Endothelial cell (in vitro differentiated cells): Measurements from ENCODE around the gene FBXO31. TPM values are rescaled to one million over a fixed set of nuclear protein-coding genes. Genes with fewer than 3 reads are reported as not detected.

Experiments used
- DNase-seq: peaks from one replicate; pipeline ENCODE4 v3.0.0; 2021; ENCODE audit warnings: low spot score
- H3K27ac Mint-ChIP-seq: one replicate; pipeline ENCODE4 v1.8.0; 2021; ENCODE audit warnings: mixed read lengths, inconsistent platforms; ENCODE audit not compliant: unreplicated experiment
- H3K27me3 Mint-ChIP-seq: one replicate; pipeline ENCODE4 v1.8.0; 2021; ENCODE audit warnings: mild to moderate bottlenecking, moderate library complexity, mixed read lengths, inconsistent platforms; ENCODE audit not compliant: unreplicated experiment
- H3K36me3 Mint-ChIP-seq: one replicate; pipeline ENCODE4 v1.8.0; 2021; ENCODE audit warnings: mild to moderate bottlenecking, low read depth, mixed read lengths, inconsistent platforms; ENCODE audit not compliant: unreplicated experiment
- H3K4me1 Mint-ChIP-seq: one replicate; pipeline ENCODE4 v1.8.0; 2021; ENCODE audit warnings: mild to moderate bottlenecking, mixed read lengths, inconsistent platforms; ENCODE audit not compliant: unreplicated experiment
- H3K4me3 Mint-ChIP-seq: one replicate; pipeline ENCODE4 v1.8.0; 2021; ENCODE audit warnings: mild to moderate bottlenecking, mixed read lengths, inconsistent platforms; ENCODE audit not compliant: unreplicated experiment
- H3K9me3 Mint-ChIP-seq: one replicate; pipeline ENCODE4 v1.8.0; 2021; ENCODE audit warnings: mixed read lengths, inconsistent platforms; ENCODE audit not compliant: unreplicated experiment
- total RNA-seq: library from RNA; stranded (reverse); fragmentation: NEBNext Ultra II Directional; extraction: Animal tissue kit (Norgen Biotek cat#: 25700); gene quantifications from one replicate; pipeline ENCODE4 v1.2.1, GENCODE V29; 2021; ENCODE audit not compliant: unreplicated experiment
- TF ChIP-seq, protein P1 (sequence below): fragments of 200-600 bp; sonication (generic); IDR thresholded peaks from one replicate; pipeline ENCODE4 v1.5.0; 2021; ENCODE audit warnings: antibody characterized with exemption; ENCODE audit not compliant: unreplicated experiment

FBXO31 gene
- total RNA-seq, 1 donor from 2014 or later: 13.5 TPM

DNA sequence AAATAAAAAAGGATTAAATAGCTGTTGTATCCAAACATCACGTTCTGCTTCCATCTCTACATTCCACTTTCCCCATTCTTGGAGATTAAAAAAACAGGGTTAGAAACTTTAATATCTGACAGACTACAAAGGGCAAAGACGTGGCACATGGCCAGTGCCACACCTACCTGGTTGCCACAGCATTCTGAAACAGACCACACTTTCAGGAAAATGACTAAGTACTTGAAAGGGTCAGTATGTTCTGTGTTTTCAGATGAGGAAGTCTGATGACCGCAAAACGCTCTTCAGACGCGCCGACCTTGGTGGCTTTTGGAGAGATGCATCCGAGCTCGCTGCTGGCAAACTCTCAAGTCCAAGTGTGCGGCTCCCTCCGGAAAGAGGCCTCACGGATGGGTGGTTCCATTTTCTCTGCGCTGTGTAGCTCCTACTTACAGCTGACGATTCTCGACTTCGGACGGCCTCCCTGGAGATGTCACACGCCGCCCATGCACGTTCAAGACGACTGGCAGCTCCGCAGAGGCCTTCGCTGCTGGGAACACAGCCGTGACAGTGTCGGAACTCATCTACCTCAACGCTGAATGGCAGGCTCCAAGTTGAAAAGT lies 24.0 kb upstream of the FBXO31 start:
- H3K4me3 Mint-ChIP-seq: no peak overlapping the region
- H3K9me3 Mint-ChIP-seq: no peaks in the 10 kb centered on the region
- H3K4me1 Mint-ChIP-seq: no peaks in the 10 kb centered on the region
- peaks cover 25% of the 10 kb centered on the region for H3K36me3 Mint-ChIP-seq
- peaks cover 6% of the 10 kb centered on the region for H3K27me3 Mint-ChIP-seq
- no peak for DNase-seq
- TF ChIP-seq, protein P1, sequence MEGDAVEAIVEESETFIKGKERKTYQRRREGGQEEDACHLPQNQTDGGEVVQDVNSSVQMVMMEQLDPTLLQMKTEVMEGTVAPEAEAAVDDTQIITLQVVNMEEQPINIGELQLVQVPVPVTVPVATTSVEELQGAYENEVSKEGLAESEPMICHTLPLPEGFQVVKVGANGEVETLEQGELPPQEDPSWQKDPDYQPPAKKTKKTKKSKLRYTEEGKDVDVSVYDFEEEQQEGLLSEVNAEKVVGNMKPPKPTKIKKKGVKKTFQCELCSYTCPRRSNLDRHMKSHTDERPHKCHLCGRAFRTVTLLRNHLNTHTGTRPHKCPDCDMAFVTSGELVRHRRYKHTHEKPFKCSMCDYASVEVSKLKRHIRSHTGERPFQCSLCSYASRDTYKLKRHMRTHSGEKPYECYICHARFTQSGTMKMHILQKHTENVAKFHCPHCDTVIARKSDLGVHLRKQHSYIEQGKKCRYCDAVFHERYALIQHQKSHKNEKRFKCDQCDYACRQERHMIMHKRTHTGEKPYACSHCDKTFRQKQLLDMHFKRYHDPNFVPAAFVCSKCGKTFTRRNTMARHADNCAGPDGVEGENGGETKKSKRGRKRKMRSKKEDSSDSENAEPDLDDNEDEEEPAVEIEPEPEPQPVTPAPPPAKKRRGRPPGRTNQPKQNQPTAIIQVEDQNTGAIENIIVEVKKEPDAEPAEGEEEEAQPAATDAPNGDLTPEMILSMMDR: no peak
- no peak overlapping the region for H3K27ac Mint-ChIP-seq

DNA sequence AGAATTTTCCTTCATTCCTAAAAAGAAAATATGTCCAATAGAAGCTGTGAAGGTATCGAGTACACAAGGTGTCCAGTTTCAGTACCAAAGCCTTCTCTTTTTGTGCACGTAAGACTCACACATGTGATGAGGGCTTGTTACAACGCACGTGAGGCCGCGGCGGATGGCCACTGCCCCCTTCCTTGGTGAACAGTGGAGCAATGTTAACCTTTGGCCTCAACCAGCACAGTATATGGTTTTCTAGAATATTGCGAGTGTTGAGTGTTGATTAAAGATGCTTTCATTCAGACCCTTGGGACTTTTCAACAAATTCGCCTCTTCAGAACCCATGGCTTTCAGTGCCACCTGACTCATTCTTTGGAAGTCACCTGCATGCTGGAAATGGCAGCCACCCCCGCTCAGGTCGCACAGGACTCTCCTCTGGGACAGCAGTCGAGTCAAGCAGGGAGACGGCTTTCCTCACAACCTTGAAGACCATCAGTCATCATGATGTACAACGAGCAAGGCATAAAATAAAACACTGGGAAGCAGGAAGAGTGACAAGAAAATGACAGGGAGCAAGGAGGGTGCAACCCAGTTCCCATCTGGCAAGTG lies 23.0 kb upstream of the FBXO31 start:
- Mint-ChIP-seq H3K36me3 (peaks cover 18% of the 10 kb centered on the region), H3K4me1 (no peaks in the 10 kb centered on the region), H3K27ac (no peak overlapping the region), H3K27me3 (peaks cover 6% of the 10 kb centered on the region), H3K9me3 (no peaks in the 10 kb centered on the region), H3K4me3 (no peak overlapping the region)
- TF ChIP-seq, protein P1: no peak
- no peak for DNase-seq

DNA sequence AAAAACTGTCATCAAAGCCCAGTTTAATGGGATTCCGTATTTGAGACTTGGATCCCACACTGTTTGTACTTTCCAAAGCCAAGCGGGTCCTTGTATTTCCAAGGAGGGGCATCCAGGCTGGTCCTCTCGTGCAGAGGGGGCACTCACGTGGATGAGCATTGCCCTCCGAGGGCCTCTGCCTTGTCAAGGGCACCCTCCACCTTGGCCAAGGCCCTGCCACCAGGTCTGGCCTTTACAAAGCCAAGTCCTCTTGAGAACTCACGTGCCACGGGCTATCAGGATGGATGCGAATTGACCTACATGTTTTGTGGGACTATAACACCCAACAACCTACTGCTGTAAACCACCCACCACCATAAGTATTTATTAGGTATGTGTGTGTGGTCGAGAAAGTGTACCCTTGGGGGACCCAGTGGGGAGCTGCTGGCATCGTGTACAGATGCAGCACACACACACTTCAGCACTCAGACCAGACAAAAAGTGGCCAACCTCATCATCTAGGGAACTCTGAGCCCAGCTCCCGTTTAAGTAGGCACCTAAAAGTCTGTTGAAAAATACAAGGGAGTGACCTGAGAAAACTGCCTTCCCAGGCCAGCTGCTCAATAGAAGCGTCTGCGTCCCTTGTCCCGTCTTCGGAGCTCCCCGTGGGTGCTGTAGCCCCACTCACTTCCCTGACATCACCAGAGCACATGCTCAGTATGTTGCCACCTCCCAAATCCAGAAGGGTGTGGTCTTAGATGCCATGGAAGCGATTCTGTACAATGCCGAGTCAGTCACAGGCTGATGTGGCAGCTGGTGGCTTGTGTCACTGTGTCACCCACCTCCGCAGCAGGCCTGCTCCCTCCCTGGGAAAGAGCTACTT lies 21.4 kb upstream of the FBXO31 start:
- Mint-ChIP-seq H3K4me3 (no peak overlapping the region), H3K27ac (no peak overlapping the region), H3K27me3 (no peaks in the 10 kb centered on the region), H3K36me3 (peaks cover 17% of the 10 kb centered on the region), H3K4me1 (no peaks in the 10 kb centered on the region), H3K9me3 (no peaks in the 10 kb centered on the region)
- TF ChIP-seq, protein P1: no peak
- no peak for DNase-seq

DNA sequence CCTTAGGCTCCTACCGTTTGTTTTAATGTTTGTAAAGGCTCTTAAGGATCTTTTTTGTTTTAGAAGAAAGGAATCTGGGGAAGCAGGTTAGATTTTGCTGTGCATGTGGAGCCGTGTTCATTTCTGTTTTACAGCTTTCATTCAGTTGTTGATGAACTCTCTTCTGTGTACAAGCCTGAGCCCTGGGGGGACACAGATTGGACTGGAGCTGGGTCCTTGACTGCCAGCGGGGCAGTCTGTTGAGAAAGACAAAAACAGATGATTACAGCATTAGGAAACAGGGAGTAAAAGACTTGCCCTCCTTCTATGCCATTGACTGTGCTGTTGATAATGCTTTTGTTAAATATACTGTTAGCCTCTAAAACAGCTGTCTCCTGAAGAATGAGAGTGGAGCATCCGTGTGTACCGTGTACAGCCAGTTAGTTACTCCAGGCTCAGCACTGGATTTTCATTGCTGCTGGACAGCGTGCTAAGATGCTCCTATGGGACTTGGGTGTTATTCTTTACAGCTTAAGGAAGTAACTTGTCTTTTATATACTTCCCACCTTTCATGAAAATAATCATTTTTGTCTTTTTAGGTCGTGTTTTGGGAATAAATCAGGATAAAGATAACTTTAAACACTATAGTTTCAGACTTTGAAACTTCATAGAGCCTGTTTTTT lies 11.7 kb upstream of the FBXO31 start:
- H3K4me3 Mint-ChIP-seq: no peak overlapping the region
- H3K27me3 Mint-ChIP-seq: peaks cover 6% of the 10 kb centered on the region
- H3K9me3 Mint-ChIP-seq: no peaks in the 10 kb centered on the region
- TF ChIP-seq, protein P1: no peak
- H3K27ac Mint-ChIP-seq: no peak overlapping the region
- DNase-seq: no peak
- H3K36me3 Mint-ChIP-seq: peaks cover 13% of the 10 kb centered on the region
- H3K4me1 Mint-ChIP-seq: peaks cover 16% of the 10 kb centered on the region
